Panc1 (cell line): ENCODE measurements around the gene SZT2. TPM values are rescaled to one million over a fixed set of nuclear protein-coding genes. Genes with fewer than 3 reads are reported as not detected.

Experiments used
- ATAC-seq: fragments of 200-7000 bp; cut with Tn5 transposase; 2 replicates; pipeline ENCODE4 v1.9.1; 2020; ENCODE audit warnings: mild to moderate bottlenecking, moderate library complexity
- BruUV-seq: library from RNA; stranded (reverse); fragments of 400-500 nt; replicated peaks from 2 replicates; lab custom pipeline; 2021; lab: Mats Ljungman, UMichigan
- CTCF ChIA-PET: fragments of 300-600 bp; sonication (Branson Sonifier 250); formaldehyde crosslinking; loops from one replicate; lab custom pipeline; 2022; ENCODE audit warnings: antibody characterized with exemption; lab: Charles Lee
- POLR2A ChIA-PET: fragments of 300-600 bp; sonication (Branson Sonifier 250); formaldehyde crosslinking; loops from one replicate; lab custom pipeline; 2022; ENCODE audit warnings: antibody characterized with exemption; lab: Charles Lee
- DNase-seq: peaks from one replicate; pipeline ENCODE4 v3.0.0-alpha.2; 2010; ENCODE audit warnings: low read depth, low spot score
- H3K27ac ChIP-seq: 2 replicates; pipeline ENCODE4 v1.5.1; 2011; ENCODE audit warnings: mild to moderate bottlenecking, low read length, inconsistent platforms
- H3K27me3 ChIP-seq: fragments of 200-500 bp; sonication (Bioruptor generic); 2 replicates; pipeline ENCODE4 v1.6.0; 2014; ENCODE audit warnings: low read length, inconsistent platforms; ENCODE audit not compliant: control insufficient read depth, insufficient read depth
- H3K36me3 ChIP-seq: fragments of 200-500 bp; sonication (Bioruptor generic); 2 replicates; pipeline ENCODE4 v1.5.1; 2014; ENCODE audit warnings: inconsistent platforms, mild to moderate bottlenecking, low read length, moderate library complexity; ENCODE audit not compliant: control insufficient read depth, insufficient read depth
- H3K4me1 ChIP-seq: 2 replicates; pipeline ENCODE4 v1.5.1; 2011; ENCODE audit warnings: inconsistent platforms, mild to moderate bottlenecking, low read length, moderate library complexity; ENCODE audit not compliant: control insufficient read depth, insufficient read depth
- H3K4me3 ChIP-seq, 2 experiments: 2 replicates each; pipeline ENCODE4 v1.5.1; 2011 to 2012; ENCODE audit warnings: low read depth in 2 of 2, low read length in 2 of 2, mild to moderate bottlenecking in 2 of 2, inconsistent platforms in 1 of 2, moderate library complexity in 1 of 2
- H3K9me3 ChIP-seq: fragments of 200-500 bp; sonication (Bioruptor generic); 2 replicates; pipeline ENCODE4 v1.5.1; 2014; ENCODE audit warnings: low read depth, mild to moderate bottlenecking, inconsistent platforms, low read length, moderate library complexity; ENCODE audit not compliant: control insufficient read depth, insufficient read depth
- CTCF ChIP-seq: fragments of 450-650 bp; IDR thresholded peaks from 2 replicates; pipeline ENCODE4 v1.5.1; 2017; ENCODE audit warnings: mild to moderate bottlenecking
- POLR2AphosphoS5 ChIP-seq: IDR thresholded peaks from 2 replicates; pipeline ENCODE4 v1.6.1; 2012; ENCODE audit warnings: mild to moderate bottlenecking, low read depth, low read length, moderate library complexity
- SIN3A ChIP-seq: IDR thresholded peaks from 2 replicates; pipeline ENCODE4 v1.6.1; 2012; ENCODE audit warnings: low read depth, mild to moderate bottlenecking, low read length, moderate library complexity, borderline replicate concordance; ENCODE audit not compliant: insufficient read depth
- TCF7L2 ChIP-seq: IDR thresholded peaks from 2 replicates; pipeline ENCODE4 v1.6.1; 2011; ENCODE audit warnings: mild to moderate bottlenecking, low read depth, low read length, inconsistent platforms
- in situ Hi-C: cut with HindIII; loops from 2 replicates; pipeline ENCODE4 v1.10.0; 2016; ENCODE audit warnings: low sequenced_read_pairs, low pct_unique_long_range_greater_than_20kb
- intact Hi-C: fragments of 100-400 bp; cut with micrococcal nuclease; formaldehyde crosslinking; loops from one replicate; pipeline ENCODE4 v1.10.0; 2022; ENCODE audit not compliant: unreplicated experiment
- total RNA-seq: library from RNA; stranded (reverse); gene quantifications from one replicate; pipeline ENCODE4 v1.2.1, GENCODE V29; 2021; ENCODE audit not compliant: unreplicated experiment
- TF ChIP-seq, protein P1 (sequence below), 2 experiments: IDR thresholded peaks; 2 replicates each; pipeline ENCODE4 v1.6.1; 2011 to 2012; ENCODE audit warnings: low read depth in 2 of 2, control low read depth in 1 of 2, low read length in 1 of 2, mild to moderate bottlenecking in 1 of 2, moderate library complexity in 1 of 2; ENCODE audit not compliant: insufficient read depth in 1 of 2

Gene SZT2
- total RNA-seq, 1 experiment from 2014 or later: 40.2 TPM

DNA sequence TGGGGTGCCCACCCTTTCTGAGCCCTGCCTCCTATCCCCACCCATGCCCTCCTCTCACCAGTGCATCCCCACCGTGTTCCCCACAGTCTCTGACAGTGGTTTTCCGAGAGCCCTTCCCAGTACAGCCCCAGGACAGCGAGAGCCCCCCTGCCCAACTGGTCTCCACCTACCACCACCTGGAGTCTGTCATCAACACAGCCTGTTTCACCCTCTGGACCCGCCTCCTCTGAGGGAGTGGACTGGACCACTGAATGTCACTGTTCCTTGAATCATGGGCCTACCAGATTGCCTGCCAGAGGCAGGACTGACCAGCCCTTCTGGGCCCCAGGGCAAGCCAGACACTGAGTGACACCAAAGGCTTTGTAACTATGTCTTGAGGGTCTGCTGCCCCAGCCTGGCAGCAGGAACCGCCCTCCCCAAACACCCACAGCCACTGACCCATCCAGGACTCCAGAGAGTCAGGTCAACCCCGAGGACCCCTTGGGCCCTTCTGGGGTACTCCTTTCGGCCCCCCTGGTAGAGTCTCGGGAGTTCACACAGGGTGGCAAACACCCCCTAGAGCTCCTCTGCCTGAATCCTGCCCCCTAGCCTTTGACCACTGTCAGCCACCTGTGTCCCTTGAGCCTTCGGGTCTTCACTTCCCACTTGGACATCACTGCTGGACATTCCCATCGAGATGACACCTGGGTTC is 60.7 kb downstream of the SZT2 start:
- TF ChIP-seq CTCF: no peak
- no peak for TF ChIP-seq SIN3A
- DNase-seq (no peak), ATAC-seq (no peak)
- BruUV-seq: no TSS peak
- Histone ChIP-seq H3K4me1 (peaks cover 17% of the 10 kb centered on the region), H3K27me3 (no peaks in the 10 kb centered on the region), H3K36me3 (no peaks in the 10 kb centered on the region; the same call in 1 of the 2 replicates), H3K9me3 (no peaks in the 10 kb centered on the region), H3K27ac (no peak overlapping the region), H3K4me3 (no peak overlapping the region)
- intact Hi-C loops (no loop called here), in situ Hi-C loops (no loop called here)
- POLR2A ChIA-PET: no interaction called here
- CTCF ChIA-PET: no interaction called here

DNA sequence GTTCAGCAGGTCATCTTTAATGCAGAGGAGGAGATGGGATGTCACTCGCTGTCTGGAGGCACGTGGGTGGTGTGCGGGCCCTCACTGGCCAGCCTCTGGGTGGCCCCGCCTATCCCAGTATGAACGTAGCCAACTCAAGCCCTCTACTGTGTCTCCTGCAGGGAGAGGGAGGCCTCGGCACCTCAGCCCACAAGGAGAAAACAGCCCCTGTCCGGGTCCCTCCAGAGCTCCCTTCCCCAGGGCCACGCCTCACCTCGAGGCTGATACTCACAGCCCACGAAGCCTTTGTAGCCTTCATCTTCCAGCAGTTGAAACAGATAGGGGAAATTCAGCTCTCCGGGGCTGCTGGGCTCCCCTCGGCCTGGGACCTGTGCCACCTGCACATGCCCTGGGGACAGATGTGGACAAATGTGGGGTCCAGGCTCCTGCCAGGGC is 61.5 kb downstream of the SZT2 start:
- POLR2A ChIA-PET: no interaction called here

More for the DNA sequence above, 61.5 kb downstream of the SZT2 start:
- ATAC-seq (no peak), DNase-seq (no peak)
- in situ Hi-C loops (no loop called here), intact Hi-C loops (no loop called here)
- peaks cover 17% of the 10 kb centered on the region for H3K4me1 ChIP-seq
- no peak overlapping the region for H3K27ac ChIP-seq
- H3K4me3 ChIP-seq: no peak overlapping the region
- H3K27me3 ChIP-seq: no peaks in the 10 kb centered on the region
- no peaks in the 10 kb centered on the region for H3K9me3 ChIP-seq
- no peaks in the 10 kb centered on the region; the same call in 1 of the 2 replicates for H3K36me3 ChIP-seq
- no peak for TF ChIP-seq POLR2AphosphoS5
- TF ChIP-seq, protein P1, sequence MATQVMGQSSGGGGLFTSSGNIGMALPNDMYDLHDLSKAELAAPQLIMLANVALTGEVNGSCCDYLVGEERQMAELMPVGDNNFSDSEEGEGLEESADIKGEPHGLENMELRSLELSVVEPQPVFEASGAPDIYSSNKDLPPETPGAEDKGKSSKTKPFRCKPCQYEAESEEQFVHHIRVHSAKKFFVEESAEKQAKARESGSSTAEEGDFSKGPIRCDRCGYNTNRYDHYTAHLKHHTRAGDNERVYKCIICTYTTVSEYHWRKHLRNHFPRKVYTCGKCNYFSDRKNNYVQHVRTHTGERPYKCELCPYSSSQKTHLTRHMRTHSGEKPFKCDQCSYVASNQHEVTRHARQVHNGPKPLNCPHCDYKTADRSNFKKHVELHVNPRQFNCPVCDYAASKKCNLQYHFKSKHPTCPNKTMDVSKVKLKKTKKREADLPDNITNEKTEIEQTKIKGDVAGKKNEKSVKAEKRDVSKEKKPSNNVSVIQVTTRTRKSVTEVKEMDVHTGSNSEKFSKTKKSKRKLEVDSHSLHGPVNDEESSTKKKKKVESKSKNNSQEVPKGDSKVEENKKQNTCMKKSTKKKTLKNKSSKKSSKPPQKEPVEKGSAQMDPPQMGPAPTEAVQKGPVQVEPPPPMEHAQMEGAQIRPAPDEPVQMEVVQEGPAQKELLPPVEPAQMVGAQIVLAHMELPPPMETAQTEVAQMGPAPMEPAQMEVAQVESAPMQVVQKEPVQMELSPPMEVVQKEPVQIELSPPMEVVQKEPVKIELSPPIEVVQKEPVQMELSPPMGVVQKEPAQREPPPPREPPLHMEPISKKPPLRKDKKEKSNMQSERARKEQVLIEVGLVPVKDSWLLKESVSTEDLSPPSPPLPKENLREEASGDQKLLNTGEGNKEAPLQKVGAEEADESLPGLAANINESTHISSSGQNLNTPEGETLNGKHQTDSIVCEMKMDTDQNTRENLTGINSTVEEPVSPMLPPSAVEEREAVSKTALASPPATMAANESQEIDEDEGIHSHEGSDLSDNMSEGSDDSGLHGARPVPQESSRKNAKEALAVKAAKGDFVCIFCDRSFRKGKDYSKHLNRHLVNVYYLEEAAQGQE (IDR thresholded peaks at IDR 0.05; ENCODE audit: insufficient read depth in 1 of 2, low read depth in 2 of 2, low read length in 1 of 2): no peak
- TF ChIP-seq CTCF: no peak
- TF ChIP-seq SIN3A: no peak
- TF ChIP-seq TCF7L2: no peak
- no TSS peak for BruUV-seq
- CTCF ChIA-PET: interaction anchor here (0.6 kb wide), 1 partner anchor 80 kb away, joined by 4 read pairs; no protein-coding TSS in a partner anchor
